WTC11 (cell line): ENCODE measurements around the gene HEXD. TPM values are rescaled to one million over a fixed set of nuclear protein-coding genes. Genes with fewer than 3 reads are reported as not detected.
A peak's percentile ranks its signal among the peaks of the same experiment; 100 is the strongest.

ENCODE experiments used
- ATAC-seq: fragments of 200-7000 bp; cut with Tn5 transposase; 2 replicates; pipeline ENCODE4 v1.10.0; 2021; ENCODE audit warnings: mild to moderate bottlenecking, moderate library complexity
- CTCF ChIA-PET: fragments of 300-600 bp; sonication (Branson Sonifier 250); formaldehyde crosslinking; loops from one replicate; lab custom pipeline; 2021; ENCODE audit warnings: antibody characterized with exemption; lab: Charles Lee
- POLR2A ChIA-PET: fragments of 350-600 bp; sonication (Branson Sonifier 250); formaldehyde crosslinking; loops from one replicate; lab custom pipeline; 2021; ENCODE audit warnings: antibody characterized with exemption; lab: Charles Lee
- DNase-seq: peaks from one replicate; pipeline ENCODE4 v3.0.0; 2021; ENCODE audit warnings: low spot score
- H3K27ac Mint-ChIP-seq: 2 replicates; pipeline ENCODE4 v1.8.0; 2021; ENCODE audit warnings: mixed read lengths
- H3K27me3 Mint-ChIP-seq: 2 replicates; pipeline ENCODE4 v1.8.0; 2021; ENCODE audit warnings: low read depth, mild to moderate bottlenecking, moderate library complexity, mixed read lengths
- H3K36me3 Mint-ChIP-seq: 2 replicates; pipeline ENCODE4 v1.8.0; 2021; ENCODE audit warnings: mixed read lengths
- H3K4me1 Mint-ChIP-seq: 2 replicates; pipeline ENCODE4 v1.8.0; 2022; ENCODE audit warnings: mixed read lengths
- H3K4me3 Mint-ChIP-seq: 2 replicates; pipeline ENCODE4 v1.8.0; 2021; ENCODE audit warnings: mild to moderate bottlenecking, moderate library complexity, mixed read lengths
- H3K9me3 Mint-ChIP-seq: 2 replicates; pipeline ENCODE4 v1.8.0; 2021; ENCODE audit warnings: mixed read lengths
- CREB1 ChIP-seq: sonication (generic); formaldehyde crosslinking; IDR thresholded peaks from 2 replicates; pipeline ENCODE4 v1.8.0; 2023; ENCODE audit warnings: mild to moderate bottlenecking, missing genetic modification reagents
- GRHL2 ChIP-seq: fragments of 250-450 bp; sonication (Bioruptor Pico); IDR thresholded peaks from 2 replicates; pipeline ENCODE4 v1.8.0; 2022; ENCODE audit warnings: mild to moderate bottlenecking, moderate library complexity; ENCODE audit not compliant: insufficient replicate concordance, severe bottlenecking
- NR1H2 ChIP-seq: sonication (generic); formaldehyde crosslinking; IDR thresholded peaks from 2 replicates; pipeline ENCODE4 v1.9.0; 2021; ENCODE audit warnings: mild to moderate bottlenecking, moderate library complexity, missing genetic modification reagents
- OVOL2 ChIP-seq: fragments of 250-450 bp; sonication (Bioruptor Pico); IDR thresholded peaks from 2 replicates; pipeline ENCODE4 v1.9.0; 2021; ENCODE audit warnings: mild to moderate bottlenecking, borderline replicate concordance
- RELA ChIP-seq: sonication (generic); formaldehyde crosslinking; IDR thresholded peaks from 2 replicates; pipeline ENCODE4 v1.8.1; 2022; ENCODE audit warnings: missing genetic modification reagents, mild to moderate bottlenecking, borderline replicate concordance
- TCF7 ChIP-seq: sonication (generic); formaldehyde crosslinking; IDR thresholded peaks from 2 replicates; pipeline ENCODE4 v1.8.0; 2022; ENCODE audit warnings: mild to moderate bottlenecking, low read depth, missing genetic modification reagents, moderate library complexity
- TEAD1 ChIP-seq: sonication (generic); formaldehyde crosslinking; IDR thresholded peaks from 2 replicates; pipeline ENCODE4 v1.8.0; 2022; ENCODE audit warnings: mild to moderate bottlenecking, missing genetic modification reagents
- ZNF121 ChIP-seq: sonication (generic); formaldehyde crosslinking; IDR thresholded peaks from 2 replicates; pipeline ENCODE4 v1.8.0; 2023; ENCODE audit warnings: missing genetic modification reagents
- ZNF263 ChIP-seq: sonication (generic); formaldehyde crosslinking; IDR thresholded peaks from 2 replicates; pipeline ENCODE4 v1.8.1; 2022; ENCODE audit warnings: low read depth, mild to moderate bottlenecking, moderate library complexity, missing genetic modification reagents
- ZNF317 ChIP-seq: sonication (generic); formaldehyde crosslinking; IDR thresholded peaks from 2 replicates; pipeline ENCODE4 v1.8.1; 2023; ENCODE audit warnings: low read depth, mild to moderate bottlenecking, moderate library complexity, missing genetic modification reagents, borderline replicate concordance
- ZNF396 ChIP-seq: fragments of 250-450 bp; sonication (Bioruptor Pico); IDR thresholded peaks from 2 replicates; pipeline ENCODE4 v1.8.0; 2021; ENCODE audit warnings: mild to moderate bottlenecking, moderate library complexity, borderline replicate concordance
- ZNF671 ChIP-seq: fragments of 250-450 bp; sonication (Bioruptor Pico); IDR thresholded peaks from 2 replicates; pipeline ENCODE4 v1.8.0; 2021; ENCODE audit warnings: mild to moderate bottlenecking
- total RNA-seq: library from RNA; stranded (reverse); gene quantifications from 3 replicates; pipeline ENCODE4 v1.2.3, GENCODE V29; 2021
- TF ChIP-seq, protein P1 (sequence below): fragments of 250-450 bp; sonication (Bioruptor Pico); IDR thresholded peaks from 2 replicates; pipeline ENCODE4 v2.1.2; 2022; ENCODE audit warnings: mild to moderate bottlenecking, moderate library complexity
- TF ChIP-seq, protein P2 (sequence below): sonication (generic); formaldehyde crosslinking; IDR thresholded peaks from 2 replicates; pipeline ENCODE4 v1.8.1; 2023; ENCODE audit warnings: mild to moderate bottlenecking, missing genetic modification reagents, moderate library complexity
- TF ChIP-seq, protein P3 (sequence below): sonication (generic); formaldehyde crosslinking; IDR thresholded peaks from 2 replicates; pipeline ENCODE4 v1.8.0; 2023; ENCODE audit warnings: missing genetic modification reagents
- TF ChIP-seq, protein P4 (sequence below): sonication (generic); formaldehyde crosslinking; conservative IDR thresholded peaks from 2 replicates; pipeline ENCODE4 v1.8.1; 2022; ENCODE audit warnings: mild to moderate bottlenecking, missing genetic modification reagents
- TF ChIP-seq, protein P5 (sequence below): fragments of 250-450 bp; sonication (Bioruptor Pico); conservative IDR thresholded peaks from 2 replicates; pipeline ENCODE4 v1.9.0; 2021; ENCODE audit warnings: mild to moderate bottlenecking
- TF ChIP-seq, protein P6 (sequence below): sonication (generic); formaldehyde crosslinking; IDR thresholded peaks from 2 replicates; pipeline ENCODE4 v1.8.1; 2022; ENCODE audit warnings: mild to moderate bottlenecking, moderate library complexity, missing genetic modification reagents
- TF ChIP-seq, protein P7 (sequence below): fragments of 250-450 bp; sonication (Bioruptor Pico); IDR thresholded peaks from 2 replicates; pipeline ENCODE4 v1.9.0; 2021; ENCODE audit warnings: mild to moderate bottlenecking

Gene HEXD
- total RNA-seq, 1 experiment from 2014 or later: 36.0 TPM

DNA sequence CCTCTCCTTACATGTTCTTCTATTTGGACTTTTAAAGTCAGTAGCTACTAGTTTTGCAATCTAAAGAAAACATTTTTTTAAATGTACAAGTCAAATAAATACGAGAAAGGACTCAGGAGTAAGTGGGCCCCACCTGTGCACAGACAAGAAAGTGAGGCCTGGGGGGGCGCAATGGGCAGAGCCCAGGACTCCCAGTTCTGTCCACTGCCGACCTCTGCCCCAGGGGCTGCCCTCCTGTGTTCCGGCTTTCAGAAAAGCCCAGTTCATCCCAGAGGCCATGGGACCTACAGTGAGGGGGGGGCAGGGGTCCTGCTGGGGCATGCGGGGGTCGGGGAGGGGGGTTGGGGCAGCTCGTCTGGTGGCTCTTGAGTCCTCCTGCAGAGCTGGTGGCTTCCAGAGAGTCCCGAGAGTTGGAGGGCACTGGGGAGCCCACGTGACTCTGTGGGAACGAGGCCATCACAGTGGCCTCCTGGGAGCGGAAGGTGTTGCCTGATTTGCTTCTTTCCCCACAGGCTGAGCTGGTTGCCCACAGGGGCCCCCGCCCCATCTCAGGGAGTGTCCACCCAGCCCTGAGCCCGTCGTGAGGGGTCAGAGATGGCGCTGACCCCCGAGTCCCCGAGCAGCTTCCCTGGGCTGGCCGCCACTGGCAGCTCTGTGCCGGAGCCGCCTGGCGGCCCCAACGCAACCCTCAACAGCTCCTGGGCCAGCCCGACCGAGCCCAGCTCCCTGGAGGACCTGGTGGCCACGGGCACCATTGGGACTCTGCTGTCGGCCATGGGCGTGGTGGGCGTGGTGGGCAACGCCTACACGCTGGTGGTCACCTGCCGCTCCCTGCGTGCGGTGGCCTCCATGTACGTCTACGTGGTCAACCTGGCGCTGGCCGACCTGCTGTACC is 44.2 kb upstream of the HEXD start:
- no peak for DNase-seq
- H3K27ac Mint-ChIP-seq: no peak overlapping the region
- H3K27me3 Mint-ChIP-seq: peaks cover 59% of the 10 kb centered on the region
- no peaks in the 10 kb centered on the region for H3K4me1 Mint-ChIP-seq
- POLR2A ChIA-PET: interaction anchor here (0.5 kb wide), 1 partner anchor 26 kb away, joined by 3 read pairs; no protein-coding TSS in a partner anchor
- H3K36me3 Mint-ChIP-seq: no peaks in the 10 kb centered on the region
- TF ChIP-seq, protein P1, sequence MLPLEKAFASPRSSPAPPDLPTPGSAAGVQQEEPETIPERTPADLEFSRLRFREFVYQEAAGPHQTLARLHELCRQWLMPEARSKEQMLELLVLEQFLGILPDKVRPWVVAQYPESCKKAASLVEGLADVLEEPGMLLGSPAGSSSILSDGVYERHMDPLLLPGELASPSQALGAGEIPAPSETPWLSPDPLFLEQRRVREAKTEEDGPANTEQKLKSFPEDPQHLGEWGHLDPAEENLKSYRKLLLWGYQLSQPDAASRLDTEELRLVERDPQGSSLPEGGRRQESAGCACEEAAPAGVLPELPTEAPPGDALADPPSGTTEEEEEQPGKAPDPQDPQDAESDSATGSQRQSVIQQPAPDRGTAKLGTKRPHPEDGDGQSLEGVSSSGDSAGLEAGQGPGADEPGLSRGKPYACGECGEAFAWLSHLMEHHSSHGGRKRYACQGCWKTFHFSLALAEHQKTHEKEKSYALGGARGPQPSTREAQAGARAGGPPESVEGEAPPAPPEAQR (CRISPR knock-in tag): no peak
- TF ChIP-seq, protein P2, sequence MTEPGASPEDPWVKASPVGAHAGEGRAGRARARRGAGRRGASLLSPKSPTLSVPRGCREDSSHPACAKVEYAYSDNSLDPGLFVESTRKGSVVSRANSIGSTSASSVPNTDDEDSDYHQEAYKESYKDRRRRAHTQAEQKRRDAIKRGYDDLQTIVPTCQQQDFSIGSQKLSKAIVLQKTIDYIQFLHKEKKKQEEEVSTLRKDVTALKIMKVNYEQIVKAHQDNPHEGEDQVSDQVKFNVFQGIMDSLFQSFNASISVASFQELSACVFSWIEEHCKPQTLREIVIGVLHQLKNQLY (CRISPR knock-in tag): no peak
- TF ChIP-seq, protein P3, sequence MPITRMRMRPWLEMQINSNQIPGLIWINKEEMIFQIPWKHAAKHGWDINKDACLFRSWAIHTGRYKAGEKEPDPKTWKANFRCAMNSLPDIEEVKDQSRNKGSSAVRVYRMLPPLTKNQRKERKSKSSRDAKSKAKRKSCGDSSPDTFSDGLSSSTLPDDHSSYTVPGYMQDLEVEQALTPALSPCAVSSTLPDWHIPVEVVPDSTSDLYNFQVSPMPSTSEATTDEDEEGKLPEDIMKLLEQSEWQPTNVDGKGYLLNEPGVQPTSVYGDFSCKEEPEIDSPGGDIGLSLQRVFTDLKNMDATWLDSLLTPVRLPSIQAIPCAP: no peak
- TF ChIP-seq GRHL2 (CRISPR knock-in tag): no peak
- no peak for TF ChIP-seq ZNF121
- no peak for TF ChIP-seq ZNF317 (CRISPR knock-in tag)
- TF ChIP-seq NR1H2 (CRISPR knock-in tag): no peak
- no peak for TF ChIP-seq OVOL2 (CRISPR knock-in tag)
- TF ChIP-seq, protein P4, sequence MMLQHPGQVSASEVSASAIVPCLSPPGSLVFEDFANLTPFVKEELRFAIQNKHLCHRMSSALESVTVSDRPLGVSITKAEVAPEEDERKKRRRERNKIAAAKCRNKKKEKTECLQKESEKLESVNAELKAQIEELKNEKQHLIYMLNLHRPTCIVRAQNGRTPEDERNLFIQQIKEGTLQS: no peak
- no peak for TF ChIP-seq RELA
- no peak for TF ChIP-seq ZNF396 (CRISPR knock-in tag)
- TF ChIP-seq ZNF263: no peak
- TF ChIP-seq, all 79 proteins: peak for 0
- CTCF ChIA-PET: interaction anchor here (1.0 kb wide), 1 partner anchor 16 kb away, joined by 3 read pairs; no protein-coding TSS in a partner anchor
- ATAC-seq: no peak
- H3K9me3 Mint-ChIP-seq: no peaks in the 10 kb centered on the region
- H3K4me3 Mint-ChIP-seq: no peak overlapping the region

DNA sequence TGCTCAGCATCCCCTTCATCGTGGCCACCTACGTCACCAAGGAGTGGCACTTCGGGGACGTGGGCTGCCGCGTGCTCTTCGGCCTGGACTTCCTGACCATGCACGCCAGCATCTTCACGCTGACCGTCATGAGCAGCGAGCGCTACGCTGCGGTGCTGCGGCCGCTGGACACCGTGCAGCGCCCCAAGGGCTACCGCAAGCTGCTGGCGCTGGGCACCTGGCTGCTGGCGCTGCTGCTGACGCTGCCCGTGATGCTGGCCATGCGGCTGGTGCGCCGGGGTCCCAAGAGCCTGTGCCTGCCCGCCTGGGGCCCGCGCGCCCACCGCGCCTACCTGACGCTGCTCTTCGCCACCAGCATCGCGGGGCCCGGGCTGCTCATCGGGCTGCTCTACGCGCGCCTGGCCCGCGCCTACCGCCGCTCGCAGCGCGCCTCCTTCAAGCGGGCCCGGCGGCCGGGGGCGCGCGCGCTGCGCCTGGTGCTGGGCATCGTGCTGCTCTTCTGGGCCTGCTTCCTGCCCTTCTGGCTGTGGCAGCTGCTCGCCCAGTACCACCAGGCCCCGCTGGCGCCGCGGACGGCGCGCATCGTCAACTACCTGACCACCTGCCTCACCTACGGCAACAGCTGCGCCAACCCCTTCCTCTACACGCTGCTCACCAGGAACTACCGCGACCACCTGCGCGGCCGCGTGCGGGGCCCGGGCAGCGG is 43.4 kb upstream of the HEXD start:
- no peaks in the 10 kb centered on the region for H3K4me1 Mint-ChIP-seq
- ChIA-PET POLR2A (interaction anchor here (0.5 kb wide), 1 partner anchor 26 kb away, joined by 3 read pairs; no protein-coding TSS in a partner anchor), CTCF (interaction anchor here (1.0 kb wide), 1 partner anchor 17 kb away, joined by 3 read pairs; no protein-coding TSS in a partner anchor)
- DNase-seq: no peak
- TF ChIP-seq TCF7 (CRISPR knock-in tag) (0 out of 2 replicates have a peak, but pooled peaks have one; percentile 0), GRHL2 (CRISPR knock-in tag) (no peak), TEAD1 (CRISPR knock-in tag) (no peak)
- TF ChIP-seq, all 79 proteins: peak for 1
- H3K36me3 Mint-ChIP-seq: no peaks in the 10 kb centered on the region
- peak; percentile 26 for ATAC-seq
- H3K9me3 Mint-ChIP-seq: no peaks in the 10 kb centered on the region
- H3K4me3 Mint-ChIP-seq: no peak overlapping the region
- peaks cover 52% of the 10 kb centered on the region for H3K27me3 Mint-ChIP-seq
- no peak overlapping the region for H3K27ac Mint-ChIP-seq

DNA sequence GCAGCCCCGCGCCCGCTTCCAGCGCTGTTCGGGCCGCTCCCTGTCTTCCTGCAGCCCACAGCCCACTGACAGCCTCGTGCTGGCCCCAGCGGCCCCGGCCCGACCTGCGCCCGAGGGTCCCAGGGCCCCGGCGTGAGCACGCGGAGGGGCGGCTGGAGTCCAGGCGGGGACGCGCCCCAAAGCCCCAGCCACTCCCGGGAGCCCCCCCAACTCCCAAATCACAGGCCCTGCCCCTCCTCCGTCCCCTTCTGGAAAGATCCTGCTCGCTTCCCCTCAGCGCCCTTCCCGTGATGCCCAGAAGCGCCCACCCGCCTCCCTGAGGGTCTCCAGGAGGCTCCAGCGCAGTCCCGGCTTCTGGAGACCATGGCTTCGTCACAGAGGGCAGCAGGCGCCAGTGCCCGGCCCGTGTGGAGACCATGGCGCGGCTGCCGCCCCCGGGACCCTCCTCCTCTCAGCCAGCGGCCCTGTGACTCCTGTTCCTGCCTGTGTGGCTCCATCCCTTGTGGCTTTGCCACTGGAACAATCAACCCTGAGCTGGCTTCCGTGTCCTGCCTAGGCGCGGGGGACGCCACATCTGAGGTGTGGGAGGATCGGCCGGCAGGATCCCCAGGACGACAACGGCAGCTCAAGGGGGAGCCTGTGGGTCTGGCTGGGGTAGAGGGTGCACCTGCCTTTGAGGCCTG is 42.6 kb upstream of the HEXD start:
- H3K27me3 Mint-ChIP-seq: peaks cover 46% of the 10 kb centered on the region
- no peaks in the 10 kb centered on the region for H3K36me3 Mint-ChIP-seq
- no peaks in the 10 kb centered on the region for H3K4me1 Mint-ChIP-seq
- H3K4me3 Mint-ChIP-seq: no peak overlapping the region
- ATAC-seq (no peak), DNase-seq (no peak)
- ChIA-PET POLR2A (no interaction called here), CTCF (interaction anchor here (0.9 kb wide), 1 partner anchor 24 kb away, joined by 3 read pairs; no protein-coding TSS in a partner anchor)
- H3K27ac Mint-ChIP-seq: no peak overlapping the region
- no peaks in the 10 kb centered on the region for H3K9me3 Mint-ChIP-seq
- TF ChIP-seq, protein P5, sequence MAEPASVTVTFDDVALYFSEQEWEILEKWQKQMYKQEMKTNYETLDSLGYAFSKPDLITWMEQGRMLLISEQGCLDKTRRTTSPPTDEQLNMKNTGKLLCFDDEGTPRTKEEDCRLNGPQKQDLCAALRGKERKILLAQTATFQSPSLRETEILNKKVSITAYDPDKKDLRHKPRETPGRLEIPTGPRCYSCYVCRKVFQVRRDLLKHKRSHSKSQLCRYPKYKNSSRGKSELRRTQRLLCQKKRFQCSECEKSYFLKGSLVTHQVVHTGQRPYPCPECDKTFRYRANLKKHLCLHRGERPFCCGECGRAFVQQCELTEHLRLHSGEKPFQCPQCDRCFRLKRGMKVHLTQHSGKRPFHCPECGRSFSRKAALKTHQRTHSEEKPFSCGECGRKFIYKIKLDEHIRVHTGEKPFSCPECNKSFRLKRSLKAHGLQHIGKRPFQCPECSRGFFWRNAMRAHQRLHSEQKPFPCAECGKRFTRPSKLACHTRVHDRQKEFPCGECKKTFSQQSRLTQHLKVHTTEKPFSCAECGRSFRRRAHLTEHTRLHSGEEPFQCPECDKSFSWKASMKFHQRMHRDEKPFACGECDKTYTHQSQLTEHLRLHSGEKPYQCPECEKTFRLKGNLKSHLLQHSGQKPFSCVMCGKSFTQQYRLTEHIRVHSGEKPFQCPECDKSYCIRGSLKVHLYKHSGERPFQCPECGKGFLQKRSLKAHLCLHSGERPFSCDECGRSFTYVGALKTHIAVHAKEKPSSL: no peak
- TF ChIP-seq, protein P6, sequence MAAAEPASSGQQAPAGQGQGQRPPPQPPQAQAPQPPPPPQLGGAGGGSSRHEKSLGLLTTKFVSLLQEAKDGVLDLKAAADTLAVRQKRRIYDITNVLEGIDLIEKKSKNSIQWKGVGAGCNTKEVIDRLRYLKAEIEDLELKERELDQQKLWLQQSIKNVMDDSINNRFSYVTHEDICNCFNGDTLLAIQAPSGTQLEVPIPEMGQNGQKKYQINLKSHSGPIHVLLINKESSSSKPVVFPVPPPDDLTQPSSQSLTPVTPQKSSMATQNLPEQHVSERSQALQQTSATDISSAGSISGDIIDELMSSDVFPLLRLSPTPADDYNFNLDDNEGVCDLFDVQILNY (CRISPR knock-in tag): no peak
- no peak for TF ChIP-seq CREB1
- no peak for TF ChIP-seq ZNF317 (CRISPR knock-in tag)
- no peak for TF ChIP-seq TEAD1 (CRISPR knock-in tag)
- TF ChIP-seq, protein P7, sequence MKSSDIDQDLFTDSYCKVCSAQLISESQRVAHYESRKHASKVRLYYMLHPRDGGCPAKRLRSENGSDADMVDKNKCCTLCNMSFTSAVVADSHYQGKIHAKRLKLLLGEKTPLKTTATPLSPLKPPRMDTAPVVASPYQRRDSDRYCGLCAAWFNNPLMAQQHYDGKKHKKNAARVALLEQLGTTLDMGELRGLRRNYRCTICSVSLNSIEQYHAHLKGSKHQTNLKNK (CRISPR knock-in tag): no peak
- no peak for TF ChIP-seq ZNF671 (CRISPR knock-in tag)
